Ovary (tissue), 3 donors: ENCODE measurements around the gene SLC29A1.
"Not testable (repeated sequence)": the region's sequence is repeated elsewhere in the genome, so short reads cannot be mapped to it uniquely, and the experiment has no call there.

Experiments used
- POLR2A ChIP-seq: fragments of 450-650 bp; IDR thresholded peaks from one replicate; pipeline ENCODE4 v1.6.1; 2017; ENCODE audit warnings: antibody characterized with exemption, mild to moderate bottlenecking, moderate library complexity
- TF ChIP-seq, protein P1 (sequence below), 3 donors: fragments of 450-650 bp in 2 of 3; fragments of 200-600 bp in 1 of 3; IDR thresholded peaks; one replicate each; pipeline versions ENCODE4 v1.5.1 to v1.8.0; 2016 to 2022; ENCODE audit warnings: antibody characterized with exemption in 3 of 3, mild to moderate bottlenecking in 1 of 3
- donor health status: DM: no; HTN: no; CAD: no.

DNA sequence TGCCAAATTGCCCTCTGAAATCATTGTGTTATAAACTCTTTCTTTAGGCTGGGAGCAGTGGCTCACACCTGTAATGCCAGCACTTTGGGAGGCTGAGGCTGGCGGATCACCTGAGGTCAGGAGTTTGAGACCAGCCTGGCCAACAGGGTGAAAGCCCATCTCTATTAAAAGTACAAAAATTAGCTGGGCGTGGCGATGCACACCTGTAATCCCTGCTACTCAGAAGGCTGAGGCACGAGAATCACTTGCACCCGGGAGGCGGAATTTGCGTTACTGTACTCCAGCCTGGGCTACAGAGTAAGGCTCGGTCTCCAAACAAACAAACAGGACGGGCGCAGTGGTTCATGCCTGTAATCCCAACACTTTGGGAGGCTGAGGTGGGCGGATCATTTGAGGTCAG lies 27.0 kb upstream of the SLC29A1 start:
- TF ChIP-seq, protein P1, sequence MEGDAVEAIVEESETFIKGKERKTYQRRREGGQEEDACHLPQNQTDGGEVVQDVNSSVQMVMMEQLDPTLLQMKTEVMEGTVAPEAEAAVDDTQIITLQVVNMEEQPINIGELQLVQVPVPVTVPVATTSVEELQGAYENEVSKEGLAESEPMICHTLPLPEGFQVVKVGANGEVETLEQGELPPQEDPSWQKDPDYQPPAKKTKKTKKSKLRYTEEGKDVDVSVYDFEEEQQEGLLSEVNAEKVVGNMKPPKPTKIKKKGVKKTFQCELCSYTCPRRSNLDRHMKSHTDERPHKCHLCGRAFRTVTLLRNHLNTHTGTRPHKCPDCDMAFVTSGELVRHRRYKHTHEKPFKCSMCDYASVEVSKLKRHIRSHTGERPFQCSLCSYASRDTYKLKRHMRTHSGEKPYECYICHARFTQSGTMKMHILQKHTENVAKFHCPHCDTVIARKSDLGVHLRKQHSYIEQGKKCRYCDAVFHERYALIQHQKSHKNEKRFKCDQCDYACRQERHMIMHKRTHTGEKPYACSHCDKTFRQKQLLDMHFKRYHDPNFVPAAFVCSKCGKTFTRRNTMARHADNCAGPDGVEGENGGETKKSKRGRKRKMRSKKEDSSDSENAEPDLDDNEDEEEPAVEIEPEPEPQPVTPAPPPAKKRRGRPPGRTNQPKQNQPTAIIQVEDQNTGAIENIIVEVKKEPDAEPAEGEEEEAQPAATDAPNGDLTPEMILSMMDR (IDR thresholded peaks at IDR 0.05) = not testable (repeated sequence)
- not testable (repeated sequence) for TF ChIP-seq POLR2A
